Natural killer cell (primary cell): ENCODE data around the gene CHN1. TPM values are rescaled to one million over a fixed set of nuclear protein-coding genes. Genes with fewer than 3 reads are reported as not detected.

Source experiments
- ATAC-seq, 3 donors: fragments of 150-1000 bp in 2 of 3; fragments of 200-7000 bp in 1 of 3; cut with Tn5 transposase; 1 replicate in 1 of 3; 2 replicates in 2 of 3; pipeline ENCODE4 v1.10.0; 2021; ENCODE audit warnings: mild to moderate bottlenecking in 2 of 3, moderate library complexity in 2 of 3
- DNase-seq, 2 donors: peaks; one replicate each; pipeline versions ENCODE4 v3.0.0 to v3.0.0-alpha.2; 2013 to 2021; ENCODE audit warnings: mixed read lengths in 1 of 2
- H3K27ac ChIP-seq: one replicate; pipeline ENCODE4 v1.5.1; 2013; ENCODE audit warnings: mild to moderate bottlenecking, low read length
- H3K27me3 ChIP-seq: one replicate; pipeline ENCODE4 v1.6.1; 2013; ENCODE audit warnings: low read length; ENCODE audit not compliant: control insufficient read depth, insufficient read depth
- H3K36me3 ChIP-seq: one replicate; pipeline ENCODE4 v1.6.1; 2013; ENCODE audit warnings: low read length; ENCODE audit not compliant: control insufficient read depth, insufficient read depth
- H3K4me1 ChIP-seq: one replicate; pipeline ENCODE4 v1.6.1; 2013; ENCODE audit warnings: low read length; ENCODE audit not compliant: control insufficient read depth, insufficient read depth
- H3K4me3 ChIP-seq: one replicate; pipeline ENCODE4 v1.5.1; 2013; ENCODE audit warnings: low read length
- H3K9me3 ChIP-seq: one replicate; pipeline ENCODE4 v1.6.1; 2013; ENCODE audit warnings: low read length; ENCODE audit not compliant: control insufficient read depth, insufficient read depth
- H3K27ac Mint-ChIP-seq, 2 donors: one replicate each; pipeline ENCODE4 v1.8.0; 2022; ENCODE audit warnings: mild to moderate bottlenecking in 2 of 2, mixed read lengths in 2 of 2, moderate library complexity in 1 of 2
- H3K27me3 Mint-ChIP-seq, 2 donors: one replicate each; pipeline ENCODE4 v1.8.0; 2022; ENCODE audit warnings: low read depth in 2 of 2, mixed read lengths in 2 of 2
- H3K36me3 Mint-ChIP-seq: one replicate; pipeline ENCODE4 v1.8.0; 2022; ENCODE audit warnings: mixed read lengths
- H3K4me1 Mint-ChIP-seq, 2 donors: one replicate each; pipeline ENCODE4 v1.8.0; 2022; ENCODE audit warnings: mixed read lengths in 2 of 2
- H3K4me3 Mint-ChIP-seq: one replicate; pipeline ENCODE4 v1.8.0; 2022; ENCODE audit warnings: mild to moderate bottlenecking, moderate library complexity, mixed read lengths
- H3K9me3 Mint-ChIP-seq, 2 donors: one replicate each; pipeline ENCODE4 v1.8.0; 2022; ENCODE audit warnings: mixed read lengths in 2 of 2
- CTCF ChIP-seq: fragments of 200-600 bp; IDR thresholded peaks from one replicate; pipeline ENCODE4 v1.8.0; 2022; ENCODE audit warnings: antibody characterized with exemption
- WGBS: methylation state at CpG from one replicate; pipeline ENCODE4 v1.1.7; 2013; ENCODE audit warnings: missing lambda C conversion rate; ENCODE audit not compliant: insufficient coverage; 5-methylcytosine and 5-hydroxymethylcytosine counted together
- intact Hi-C: fragments of 100-400 bp; cut with micrococcal nuclease; formaldehyde crosslinking; loops from one replicate; pipeline ENCODE4 v1.14.2; 2022
- total RNA-seq, 4 donors: library from RNA; stranded (reverse); fragments of 120-200 nt in 1 of 4; gene quantifications; one replicate each; pipeline versions ENCODE4 v1.2.3 to v1.2.4, GENCODE V29; 2013 to 2022

CHN1 gene
- total RNA-seq, 3 donors from 2014 or later (not counting 1 experiment from before 2014, with no cell fraction given): 0.80 to 1.7 (median 0.88) TPM

GRCh38 chr2:174787487-174788205 is 217.5 kb downstream of the CHN1 start:
- H3K4me1 ChIP-seq: no peaks in the 10 kb centered on the region
- no peaks in the 10 kb centered on the region for H3K36me3 Mint-ChIP-seq
- no peak overlapping the region for H3K27ac ChIP-seq
- H3K4me3 ChIP-seq: no peak overlapping the region
- 81% methylated on average over 5 of the region's 5 CpGs for WGBS
- no peaks in the 10 kb centered on the region for H3K9me3 ChIP-seq
- peaks cover 0 to 4% of the 10 kb centered on the region in 2 donors for H3K27me3 Mint-ChIP-seq
- H3K4me1 Mint-ChIP-seq: no peaks in the 10 kb centered on the region
- no peak overlapping the region for H3K27ac Mint-ChIP-seq
- no peak for DNase-seq
- no peaks in the 10 kb centered on the region for H3K27me3 ChIP-seq
- ATAC-seq: no peak
- H3K36me3 ChIP-seq: no peaks in the 10 kb centered on the region
- TF ChIP-seq CTCF: no peak
- H3K9me3 Mint-ChIP-seq: no peaks in the 10 kb centered on the region
- intact Hi-C loops: no loop called here
- no peak overlapping the region for H3K4me3 Mint-ChIP-seq

GRCh38 chr2:174786066-174786725 is 219.0 kb downstream of the CHN1 start:
- Mint-ChIP-seq H3K27me3 (peaks cover 0 to 4% of the 10 kb centered on the region in 2 donors), H3K27ac (no peak overlapping the region), H3K4me1 (no peaks in the 10 kb centered on the region), H3K4me3 (no peak overlapping the region), H3K36me3 (no peaks in the 10 kb centered on the region), H3K9me3 (no peaks in the 10 kb centered on the region)
- no peak overlapping the region for H3K27ac ChIP-seq
- no peak for ATAC-seq
- no peak overlapping the region for H3K4me3 ChIP-seq
- no peaks in the 10 kb centered on the region for H3K27me3 ChIP-seq
- no peak for DNase-seq
- WGBS: 95% methylated on average over 6 of the region's 8 CpGs
- no peak for TF ChIP-seq CTCF
- no peaks in the 10 kb centered on the region for H3K4me1 ChIP-seq
- no peaks in the 10 kb centered on the region for H3K9me3 ChIP-seq
- H3K36me3 ChIP-seq: no peaks in the 10 kb centered on the region
- intact Hi-C loops: no loop called here

GRCh38 chr2:174785481-174785880 is 219.7 kb downstream of the CHN1 start:
- H3K4me3 ChIP-seq: no peak overlapping the region
- DNase-seq (no peak), ATAC-seq (no peak)
- H3K4me1 Mint-ChIP-seq: no peaks in the 10 kb centered on the region
- no peaks in the 10 kb centered on the region for H3K36me3 Mint-ChIP-seq
- H3K9me3 Mint-ChIP-seq: no peaks in the 10 kb centered on the region
- H3K27ac ChIP-seq: no peak overlapping the region
- TF ChIP-seq CTCF: no peak
- H3K9me3 ChIP-seq: no peaks in the 10 kb centered on the region
- WGBS: 81% methylated on average over 3 of the region's 3 CpGs
- no peak overlapping the region for H3K27ac Mint-ChIP-seq
- H3K4me1 ChIP-seq: no peaks in the 10 kb centered on the region
- no peak overlapping the region for H3K4me3 Mint-ChIP-seq
- H3K27me3 Mint-ChIP-seq: peaks cover 0 to 4% of the 10 kb centered on the region in 2 donors
- intact Hi-C loops: no loop called here
- no peaks in the 10 kb centered on the region for H3K36me3 ChIP-seq
- no peaks in the 10 kb centered on the region for H3K27me3 ChIP-seq
